Left renal cortex interstitium (tissue), 4 donors: ENCODE measurements around the gene DMD. TPM values are rescaled to one million over a fixed set of nuclear protein-coding genes. Genes with fewer than 3 reads are reported as not detected.
"Not testable (repeated sequence)": the region's sequence is repeated elsewhere in the genome, so short reads cannot be mapped to it uniquely, and the experiment has no call there.

Source experiments
- DNase-seq, 4 donors: peaks; one replicate each; pipeline ENCODE4 v3.0.0-alpha.2; 2013; ENCODE audit warnings: low read depth in 4 of 4, low spot score in 2 of 4, missing footprints in 1 of 4
- polyA plus RNA-seq, 4 donors: library from polyadenylated mRNA; unstranded; fragments of 120-200 nt; gene quantifications; one replicate each; pipeline ENCODE4 v1.2.1, GENCODE V29; 2013; ENCODE audit not compliant: insufficient read length in 4 of 4

DMD gene
- polyA plus RNA-seq, 4 donors = 14.0 to 17.4 (median 15.2) TPM

DNA sequence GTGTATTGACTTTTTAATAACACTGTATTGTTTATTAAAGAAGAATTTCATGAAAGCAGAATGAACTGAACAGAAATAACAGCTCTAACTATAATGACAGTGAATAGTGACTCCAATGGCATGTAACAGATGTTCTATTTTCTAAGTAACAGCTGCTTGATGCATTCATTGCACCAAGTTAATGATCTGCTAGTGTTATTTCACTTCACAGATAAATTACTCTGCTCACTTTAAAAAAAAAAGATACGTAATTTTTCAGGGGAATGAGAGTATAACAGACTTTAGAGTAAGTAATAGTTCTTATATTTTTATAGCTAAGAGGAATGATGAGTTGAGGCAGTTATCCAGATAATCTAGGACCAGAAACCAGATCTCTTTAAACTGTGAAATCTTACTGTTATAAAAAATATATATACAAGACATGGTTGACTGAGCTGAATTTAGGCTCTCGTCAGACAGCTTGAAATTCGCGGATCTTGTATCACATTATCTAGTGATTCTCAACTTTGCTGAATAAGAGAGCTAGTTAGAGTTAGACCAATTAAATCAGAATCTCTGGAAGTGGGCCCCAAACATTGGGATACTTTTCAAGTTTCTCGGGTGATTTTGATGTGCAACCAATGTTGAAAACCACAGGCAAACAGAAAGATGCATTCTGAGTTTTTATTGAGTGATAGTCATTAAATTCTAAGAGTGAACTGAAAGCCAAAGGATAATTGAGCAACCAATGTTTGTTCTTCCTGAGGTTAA, 840.7 kb downstream of the DMD start:
- DNase-seq = no peak

DNA sequence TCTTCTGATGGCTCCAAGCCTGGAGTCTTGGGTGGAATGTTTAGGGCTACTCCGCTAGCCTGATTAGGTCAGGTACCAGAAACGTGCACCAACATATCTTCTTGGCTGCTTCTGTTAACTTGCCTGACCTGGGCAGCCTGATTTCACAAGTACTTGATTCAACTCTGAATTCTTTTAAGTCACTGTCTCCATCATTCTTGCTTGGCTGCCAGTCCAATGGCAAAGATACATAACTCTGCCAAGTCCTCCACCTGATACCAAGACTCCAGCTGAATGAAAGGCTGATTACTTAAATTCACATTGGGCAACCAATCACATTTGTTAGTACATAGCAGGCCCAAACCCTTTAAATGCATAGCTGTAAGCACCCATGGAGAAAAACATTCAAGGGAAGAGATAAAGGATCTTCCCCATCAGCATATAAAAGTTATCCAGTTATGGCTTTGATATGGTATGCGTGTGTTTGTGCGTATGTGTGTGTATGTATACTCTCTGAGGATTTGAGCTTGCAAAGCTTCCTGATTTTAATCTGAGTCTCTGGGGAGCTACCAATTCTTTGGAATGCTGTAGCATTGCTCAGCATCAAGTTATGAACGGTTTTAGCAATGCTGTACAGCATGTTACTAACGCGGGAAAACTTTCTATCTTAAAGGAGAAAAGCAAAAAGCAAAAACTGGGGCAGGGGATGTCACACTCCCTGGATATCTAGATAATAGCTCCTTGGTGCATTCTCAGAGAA, 917.2 kb downstream of the DMD start:
- DNase-seq = no peak

DNA sequence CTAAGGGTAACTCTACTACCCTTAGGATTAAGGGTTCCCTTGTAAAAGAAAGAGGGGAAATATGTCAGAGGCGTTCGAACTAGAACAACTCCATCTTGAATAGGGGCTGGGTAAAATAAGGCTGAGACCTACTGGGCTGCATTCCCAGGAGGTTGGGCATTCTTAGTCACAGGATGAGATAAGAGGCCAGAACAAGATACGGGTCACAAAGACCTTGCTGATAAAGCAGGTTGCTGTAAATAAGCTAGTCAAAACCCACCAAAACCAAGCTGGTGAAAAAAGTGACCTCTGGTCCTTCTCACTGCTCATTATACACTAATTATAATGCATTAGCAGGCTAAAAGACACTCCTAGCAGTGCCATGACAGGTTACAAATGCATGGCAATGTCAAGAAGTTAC, 922.0 kb downstream of the DMD start:
- no peak for DNase-seq

DNA sequence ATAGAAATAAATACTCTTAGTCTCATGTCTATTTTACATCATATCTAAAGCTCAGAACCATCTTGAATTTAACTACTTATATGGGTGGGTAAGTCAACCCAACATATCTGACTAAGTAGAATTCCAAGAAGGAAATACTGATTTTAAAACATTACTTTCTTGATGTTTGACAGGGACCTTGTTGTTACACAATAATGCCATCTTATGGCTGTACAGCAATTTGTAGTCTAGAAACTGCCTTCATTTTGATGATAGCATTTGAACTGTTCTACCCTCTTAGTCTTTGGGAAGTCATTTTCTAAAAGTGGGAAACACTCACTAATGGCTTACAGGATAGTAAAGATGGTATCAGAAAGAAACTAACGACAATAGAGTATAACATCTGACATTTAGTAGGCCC, 929.5 kb downstream of the DMD start:
- DNase-seq = no peak

GRCh38 chrX:32280921-32281320, 930.4 kb downstream of the DMD start:
- DNase-seq = no peak

DNA sequence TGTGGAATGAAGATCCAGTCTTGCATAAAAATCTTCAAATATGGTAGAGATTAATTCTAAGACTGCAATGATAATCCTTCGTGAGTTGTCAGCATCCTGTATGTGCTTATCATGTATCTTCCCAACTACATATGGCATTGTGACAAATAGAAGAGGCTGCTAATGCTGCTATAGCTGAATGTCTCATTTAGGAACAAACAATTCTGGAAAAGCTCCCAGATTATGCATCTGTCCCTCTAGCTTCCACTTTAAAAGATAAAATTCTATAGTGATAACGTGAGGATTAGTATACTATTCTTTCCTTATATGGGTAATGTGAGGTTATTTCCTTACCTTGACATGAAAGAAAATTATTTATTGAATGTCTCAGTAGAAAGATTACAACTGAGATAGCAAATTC, 930.9 kb downstream of the DMD start:
- no peak for DNase-seq

- no peak for DNase-seq
Observed at GRCh38 chrX:32276153-32276552, 935.2 kb downstream of the DMD start.

- DNase-seq = no peak
Observed at GRCh38 chrX:32269866-32270265, 941.5 kb downstream of the DMD start.

- DNase-seq = no peak
Observed at GRCh38 chrX:32268207-32268606, 943.1 kb downstream of the DMD start.

DNA sequence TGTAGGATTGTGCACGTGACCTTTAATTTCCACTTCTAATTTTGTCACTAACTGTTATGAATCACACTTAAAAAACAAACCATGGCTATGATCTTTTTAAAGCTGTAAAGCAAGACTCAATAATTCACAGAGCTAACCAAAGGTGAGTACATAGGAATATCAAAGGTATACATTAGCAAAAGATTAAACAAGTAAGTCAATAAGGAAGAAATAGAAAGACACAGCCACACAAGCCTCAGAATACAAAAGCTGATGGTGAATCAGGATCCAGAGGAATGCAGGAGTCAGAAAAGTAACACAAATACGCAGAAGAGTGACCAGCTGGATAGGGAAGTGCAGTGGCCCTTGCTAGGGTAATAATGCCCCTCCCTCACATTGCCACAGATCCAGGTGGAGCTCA, 943.6 kb downstream of the DMD start:
- DNase-seq = no peak

DNA sequence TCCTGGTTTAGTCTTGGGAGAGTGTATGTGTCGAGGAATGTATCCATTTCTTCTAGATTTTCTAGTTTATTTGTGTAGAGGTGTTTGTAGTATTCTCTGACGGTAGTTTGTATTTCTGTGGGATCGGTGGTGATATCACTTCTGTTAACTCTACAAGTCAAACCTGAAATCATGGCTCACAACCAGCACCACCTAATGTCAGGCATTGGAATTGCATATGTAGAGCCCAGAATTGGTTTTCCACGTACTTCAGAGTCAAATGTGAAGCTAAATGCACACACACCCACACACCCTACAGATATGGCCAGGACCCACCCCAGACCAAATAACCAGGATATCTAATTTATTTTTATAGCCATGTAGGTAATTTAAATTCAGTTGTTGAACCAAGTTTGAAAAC, 964.7 kb downstream of the DMD start:
- not testable (repeated sequence) for DNase-seq

- no peak for DNase-seq
Observed at GRCh38 chrX:32195611-32196010, 1015.7 kb downstream of the DMD start.

- DNase-seq = no peak
Observed at GRCh38 chrX:32191316-32191715, 1020.0 kb downstream of the DMD start.

DNA sequence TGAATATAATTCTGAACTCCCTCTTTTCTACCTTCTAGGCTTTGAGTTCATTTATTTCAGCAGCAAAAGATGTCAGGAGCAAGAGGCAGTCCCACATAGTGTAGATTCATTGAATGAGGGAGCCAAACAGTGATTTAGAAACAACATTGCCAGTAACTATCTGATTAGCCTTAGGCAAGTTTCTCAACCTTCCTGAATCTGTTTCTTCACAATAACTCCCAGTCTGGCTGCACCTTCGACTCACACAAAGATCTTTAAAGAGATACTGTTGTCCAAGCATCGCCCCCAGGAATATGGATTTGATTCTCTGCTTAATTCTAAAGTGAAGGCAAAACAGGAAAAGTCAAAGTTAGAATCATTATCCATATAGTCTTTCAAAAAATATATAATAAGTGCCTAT, 1026.2 kb downstream of the DMD start:
- DNase-seq = no peak

DNA sequence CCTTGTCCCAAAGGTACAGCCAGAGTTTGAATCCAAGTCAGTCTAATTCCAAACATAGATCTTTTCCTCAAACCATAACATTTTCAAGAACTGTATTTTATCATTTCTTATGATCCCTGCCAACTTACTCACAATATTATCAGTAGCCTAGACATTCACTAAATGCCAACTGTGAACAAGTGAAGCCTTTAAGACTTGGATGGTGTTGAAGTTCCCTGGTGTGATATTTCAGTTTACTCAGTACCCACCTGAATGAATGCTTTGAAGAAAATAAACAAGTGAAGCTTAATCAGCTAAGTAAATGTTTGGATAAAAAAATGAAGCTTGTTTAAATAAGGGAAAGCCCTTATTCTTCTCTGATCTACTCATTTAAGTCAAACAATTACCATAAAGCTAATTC, 1028.3 kb downstream of the DMD start:
- no peak for DNase-seq

DNA sequence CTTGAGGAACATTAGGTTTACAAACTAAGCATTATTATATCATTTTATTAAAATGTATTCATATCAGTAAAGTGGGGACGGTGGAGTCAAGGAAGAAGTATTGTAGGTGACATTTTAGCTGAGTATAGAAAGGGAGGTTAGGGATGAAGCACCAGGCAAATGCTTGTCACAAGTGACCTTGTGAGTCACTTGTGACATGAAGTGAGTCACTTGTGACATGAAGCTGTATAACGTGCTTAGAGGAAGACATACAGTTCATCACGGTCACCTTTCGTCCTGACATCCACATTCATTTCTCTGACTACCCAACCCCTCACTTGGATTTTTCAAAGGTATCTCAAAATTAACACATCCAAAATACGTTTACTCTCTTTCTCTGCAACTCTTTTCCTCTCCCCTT, 1034.8 kb downstream of the DMD start:
- no peak for DNase-seq

GRCh38 chrX:32170481-32170880, 1040.9 kb downstream of the DMD start:
- no peak for DNase-seq

- DNase-seq = no peak
Observed at GRCh38 chrX:32155044-32155638, 1056.2 kb downstream of the DMD start.

- no peak for DNase-seq
Observed at GRCh38 chrX:32153585-32153984, 1057.8 kb downstream of the DMD start.

GRCh38 chrX:32150141-32150540, 1061.2 kb downstream of the DMD start:
- no peak for DNase-seq

DNA sequence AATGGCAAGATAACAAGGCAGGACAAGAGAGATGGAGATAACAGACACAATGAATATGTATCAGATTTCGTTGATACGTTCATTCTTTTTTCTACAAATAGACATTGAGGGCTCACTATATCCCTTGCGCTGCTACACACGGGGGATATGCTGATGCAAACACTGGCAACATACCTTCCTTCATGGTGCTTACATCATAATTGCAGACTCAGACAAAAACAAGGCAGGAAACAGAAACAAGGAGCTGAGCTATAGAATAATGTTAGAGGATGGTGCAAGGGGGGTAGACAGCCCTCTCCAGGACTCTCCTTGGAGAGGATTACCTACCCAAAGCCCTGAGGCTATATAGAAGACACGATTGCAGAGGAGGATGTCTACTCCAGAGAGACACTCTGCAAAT, 1069.5 kb downstream of the DMD start:
- DNase-seq = no peak

- DNase-seq = no peak
Observed at GRCh38 chrX:32139476-32139875, 1071.9 kb downstream of the DMD start.
